ENCODE results near the gene IDH2.

DNA sequence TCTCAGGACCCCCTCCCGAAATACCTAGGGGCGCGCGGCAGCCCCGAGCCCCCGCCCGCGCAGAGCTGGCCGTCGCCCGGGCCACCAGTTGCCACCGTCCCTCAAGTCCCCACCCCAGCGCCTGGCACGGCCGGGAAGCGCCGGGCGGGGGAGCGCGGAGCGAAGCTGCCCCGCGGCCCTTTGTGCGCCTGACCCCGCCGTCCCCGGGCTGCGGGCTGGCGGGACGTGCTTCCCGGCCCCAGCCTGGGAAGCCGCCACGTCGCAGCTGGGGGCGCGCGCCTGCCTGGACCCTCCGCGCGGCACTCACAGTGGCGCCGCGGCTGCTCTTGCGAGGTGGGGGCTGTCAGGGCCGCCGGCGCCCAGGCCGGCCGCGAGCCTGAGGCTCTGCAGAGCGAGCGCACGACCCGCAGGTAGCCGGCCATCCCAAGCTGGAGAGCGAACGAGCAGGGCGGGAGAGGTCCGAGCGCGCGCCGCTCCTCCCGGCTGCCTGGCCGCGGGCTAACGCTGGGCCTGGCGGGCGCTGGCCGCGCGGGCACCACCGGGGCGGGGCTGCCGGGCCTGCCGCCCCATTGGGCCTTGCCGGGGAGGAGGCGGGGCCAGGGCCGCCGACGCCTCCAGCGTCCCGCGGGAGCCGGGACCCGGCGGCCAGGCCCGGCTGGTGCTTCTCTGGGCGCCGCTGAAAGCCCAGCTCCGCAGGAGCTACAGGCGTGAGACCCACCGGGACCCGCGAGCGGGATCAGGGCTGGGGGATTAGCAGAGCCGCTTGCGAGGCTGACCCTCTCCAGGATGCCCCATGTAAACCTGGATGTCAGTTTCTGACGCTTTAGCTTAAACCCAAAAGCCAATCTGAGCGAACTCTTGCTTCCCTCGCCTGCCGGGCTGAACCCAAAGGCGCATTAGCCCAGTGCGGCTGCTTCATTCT is at the start of gene IDH2:
- TF ChIP-seq CTCF (IDR thresholded peaks at IDR 0.05), result peak in 3 of 6 experiments; percentile 1 to 6 (median 6)
- peak; percentile 78 to 95 for TF ChIP-seq POLR2A (IDR thresholded peaks at IDR 0.05)
